Neural progenitor cell (in vitro differentiated cells): ENCODE results near the gene WFS1. TPM values are rescaled to one million over a fixed set of nuclear protein-coding genes. Genes with fewer than 3 reads are reported as not detected.
A peak's percentile ranks its signal among the peaks of the same experiment; 100 is the strongest.

ENCODE experiments used
- DNase-seq: peaks from one replicate; pipeline ENCODE4 v3.0.0-alpha.2; 2016; ENCODE audit warnings: low spot score
- H2AFZ ChIP-seq: fragments of 200-600 bp; sonication (generic); replicated peaks from 2 replicates; pipeline ENCODE4 v1.6.1; 2016; ENCODE audit warnings: antibody characterized with exemption
- H3F3A ChIP-seq: fragments of 200-600 bp; sonication (generic); 2 replicates; pipeline ENCODE4 v1.6.1; 2016; ENCODE audit warnings: antibody characterized with exemption, low read depth
- H3K27ac ChIP-seq: fragments of 200-600 bp; sonication (generic); 2 replicates; pipeline ENCODE4 v1.5.1; 2016; ENCODE audit warnings: mild to moderate bottlenecking
- H3K27me3 ChIP-seq: fragments of 200-600 bp; sonication (generic); 2 replicates; pipeline ENCODE4 v1.6.1; 2016; ENCODE audit warnings: mild to moderate bottlenecking, moderate library complexity
- H3K36me3 ChIP-seq: fragments of 200-600 bp; sonication (generic); 2 replicates; pipeline ENCODE4 v1.5.1; 2016
- H3K4me1 ChIP-seq: fragments of 200-600 bp; sonication (generic); 2 replicates; pipeline ENCODE4 v1.6.1; 2016; ENCODE audit warnings: mixed run types
- H3K4me2 ChIP-seq: fragments of 200-600 bp; sonication (generic); 2 replicates; pipeline ENCODE4 v1.6.1; 2016
- H3K4me3 ChIP-seq: fragments of 200-600 bp; sonication (generic); 2 replicates; pipeline ENCODE4 v1.5.1; 2016
- H3K79me2 ChIP-seq: fragments of 200-600 bp; sonication (generic); 2 replicates; pipeline ENCODE4 v1.6.1; 2016; ENCODE audit warnings: low read depth
- H3K9ac ChIP-seq: fragments of 200-600 bp; sonication (generic); 2 replicates; pipeline ENCODE4 v1.6.1; 2016
- H3K9me3 ChIP-seq: fragments of 200-600 bp; sonication (generic); 2 replicates; pipeline ENCODE4 v1.5.1; 2016; ENCODE audit warnings: low read depth
- H4K20me1 ChIP-seq: fragments of 200-600 bp; sonication (generic); 2 replicates; pipeline ENCODE4 v1.6.1; 2016; ENCODE audit warnings: low read depth
- H3K27ac Mint-ChIP-seq: 3 replicates; pipeline ENCODE4 v1.8.0; 2021; ENCODE audit warnings: mixed read lengths
- H3K27me3 Mint-ChIP-seq: 2 replicates; pipeline ENCODE4 v1.8.0; 2022; ENCODE audit warnings: low read depth, mild to moderate bottlenecking, inconsistent platforms, moderate library complexity, mixed read lengths; ENCODE audit not compliant: insufficient read depth
- H3K36me3 Mint-ChIP-seq: 3 replicates; pipeline ENCODE4 v1.8.0; 2021; ENCODE audit warnings: mixed read lengths
- H3K4me1 Mint-ChIP-seq: 3 replicates; pipeline ENCODE4 v1.8.0; 2021; ENCODE audit warnings: mixed read lengths
- H3K4me3 Mint-ChIP-seq: 3 replicates; pipeline ENCODE4 v1.8.0; 2021; ENCODE audit warnings: mild to moderate bottlenecking, moderate library complexity, mixed read lengths
- H3K9me3 Mint-ChIP-seq: 3 replicates; pipeline ENCODE4 v1.8.0; 2020; ENCODE audit warnings: mixed read lengths
- CTCF ChIP-seq: fragments of 200-600 bp; sonication (generic); IDR thresholded peaks from 2 replicates; pipeline ENCODE4 v1.5.1; 2017; ENCODE audit warnings: antibody characterized with exemption, mild to moderate bottlenecking
- EZH2 ChIP-seq: fragments of 200-600 bp; sonication (generic); IDR thresholded peaks from 2 replicates; pipeline ENCODE4 v1.6.1; 2017; ENCODE audit warnings: antibody characterized with exemption, mild to moderate bottlenecking, moderate library complexity
- EZH2phosphoT487 ChIP-seq: fragments of 200-600 bp; sonication (generic); IDR thresholded peaks from 2 replicates; pipeline ENCODE4 v1.6.1; 2017; ENCODE audit warnings: antibody characterized with exemption
- total RNA-seq: library from RNA; depleted of rRNA; stranded (reverse); fragments of >200 nt; gene quantifications from 2 replicates; pipeline ENCODE4 v1.2.3, GENCODE V29; 2015; ENCODE audit warnings: low replicate concordance

Gene WFS1
- total RNA-seq, 1 donor from 2014 or later = 8.8 TPM

- Histone ChIP-seq H3K9ac (no peak overlapping the region), H4K20me1 (no peaks in the 10 kb centered on the region), H3K4me1 (peaks cover 10% of the 10 kb centered on the region), H3K4me3 (no peak overlapping the region), H2AFZ (peak overlapping the region; percentile 13), H3K27ac (no peak overlapping the region), H3K36me3 (no peaks in the 10 kb centered on the region), H3K79me2 (no peaks in the 10 kb centered on the region), H3F3A (peaks cover 17% of the 10 kb centered on the region), H3K4me2 (no peak overlapping the region), H3K27me3 (no peaks in the 10 kb centered on the region), H3K9me3 (no peaks in the 10 kb centered on the region)
- peaks cover 13% of the 10 kb centered on the region for H3K4me1 Mint-ChIP-seq
- H3K36me3 Mint-ChIP-seq = no peaks in the 10 kb centered on the region
- no peak overlapping the region for H3K27ac Mint-ChIP-seq
- TF ChIP-seq EZH2phosphoT487 (no peak), CTCF (no peak)
- H3K4me3 Mint-ChIP-seq = peak overlapping the region; percentile 58
- peak; percentile 50 for DNase-seq
- H3K27me3 Mint-ChIP-seq = peaks cover 7% of the 10 kb centered on the region
- peaks cover 4% of the 10 kb centered on the region for H3K9me3 Mint-ChIP-seq
Observed at GRCh38 chr4:6324999-6325787, 55.5 kb downstream of the WFS1 start.

GRCh38 chr4:6325788-6326290, 56.2 kb downstream of the WFS1 start:
- no peak for DNase-seq
- Mint-ChIP-seq H3K9me3 (peaks cover 1% of the 10 kb centered on the region), H3K27me3 (peaks cover 8% of the 10 kb centered on the region), H3K4me1 (peaks cover 13% of the 10 kb centered on the region), H3K36me3 (no peaks in the 10 kb centered on the region), H3K4me3 (no peak overlapping the region), H3K27ac (no peak overlapping the region)
- Histone ChIP-seq H3K9ac (no peak overlapping the region), H3K4me3 (no peak overlapping the region), H3F3A (peaks cover 17% of the 10 kb centered on the region), H2AFZ (no peak overlapping the region), H3K27ac (no peak overlapping the region), H3K9me3 (no peaks in the 10 kb centered on the region), H3K36me3 (no peaks in the 10 kb centered on the region), H4K20me1 (no peaks in the 10 kb centered on the region), H3K4me1 (peaks cover 10% of the 10 kb centered on the region), H3K79me2 (no peaks in the 10 kb centered on the region), H3K4me2 (no peak overlapping the region), H3K27me3 (no peaks in the 10 kb centered on the region)
- TF ChIP-seq EZH2phosphoT487 (no peak), CTCF (no peak), EZH2 (no peak)

- H3K36me3 Mint-ChIP-seq = no peaks in the 10 kb centered on the region
- H3K27ac ChIP-seq = no peak overlapping the region
- TF ChIP-seq EZH2phosphoT487 = no peak
- no peak for TF ChIP-seq EZH2
- no peak for TF ChIP-seq CTCF
- peaks cover 13% of the 10 kb centered on the region for H3K4me1 Mint-ChIP-seq
- no peak overlapping the region for H3K4me3 ChIP-seq
- H3K27me3 Mint-ChIP-seq = peaks cover 12% of the 10 kb centered on the region
- no peaks in the 10 kb centered on the region for H3K27me3 ChIP-seq
- H3K9ac ChIP-seq = no peak overlapping the region
- H2AFZ ChIP-seq = no peak overlapping the region
- no peak overlapping the region for H3K27ac Mint-ChIP-seq
- no peaks in the 10 kb centered on the region for H3K79me2 ChIP-seq
- H3K4me1 ChIP-seq = peaks cover 10% of the 10 kb centered on the region
- H3K36me3 ChIP-seq = no peaks in the 10 kb centered on the region
- peaks cover 17% of the 10 kb centered on the region for H3F3A ChIP-seq
- no peaks in the 10 kb centered on the region for H3K9me3 ChIP-seq
- H3K4me3 Mint-ChIP-seq = no peak overlapping the region
- H3K4me2 ChIP-seq = no peak overlapping the region
- H4K20me1 ChIP-seq = no peaks in the 10 kb centered on the region
- no peaks in the 10 kb centered on the region for H3K9me3 Mint-ChIP-seq
- DNase-seq = no peak
Observed at GRCh38 chr4:6326312-6327060, 56.8 kb downstream of the WFS1 start.
